DLD1 (cell line): Measurements from ENCODE around the gene ADAM11.

Experiments
- in situ Hi-C: cut with HindIII; loops from 2 replicates; pipeline ENCODE4 v1.10.0; 2017; ENCODE audit warnings: low sequenced_read_pairs

The ADAM11 gene

DNA sequence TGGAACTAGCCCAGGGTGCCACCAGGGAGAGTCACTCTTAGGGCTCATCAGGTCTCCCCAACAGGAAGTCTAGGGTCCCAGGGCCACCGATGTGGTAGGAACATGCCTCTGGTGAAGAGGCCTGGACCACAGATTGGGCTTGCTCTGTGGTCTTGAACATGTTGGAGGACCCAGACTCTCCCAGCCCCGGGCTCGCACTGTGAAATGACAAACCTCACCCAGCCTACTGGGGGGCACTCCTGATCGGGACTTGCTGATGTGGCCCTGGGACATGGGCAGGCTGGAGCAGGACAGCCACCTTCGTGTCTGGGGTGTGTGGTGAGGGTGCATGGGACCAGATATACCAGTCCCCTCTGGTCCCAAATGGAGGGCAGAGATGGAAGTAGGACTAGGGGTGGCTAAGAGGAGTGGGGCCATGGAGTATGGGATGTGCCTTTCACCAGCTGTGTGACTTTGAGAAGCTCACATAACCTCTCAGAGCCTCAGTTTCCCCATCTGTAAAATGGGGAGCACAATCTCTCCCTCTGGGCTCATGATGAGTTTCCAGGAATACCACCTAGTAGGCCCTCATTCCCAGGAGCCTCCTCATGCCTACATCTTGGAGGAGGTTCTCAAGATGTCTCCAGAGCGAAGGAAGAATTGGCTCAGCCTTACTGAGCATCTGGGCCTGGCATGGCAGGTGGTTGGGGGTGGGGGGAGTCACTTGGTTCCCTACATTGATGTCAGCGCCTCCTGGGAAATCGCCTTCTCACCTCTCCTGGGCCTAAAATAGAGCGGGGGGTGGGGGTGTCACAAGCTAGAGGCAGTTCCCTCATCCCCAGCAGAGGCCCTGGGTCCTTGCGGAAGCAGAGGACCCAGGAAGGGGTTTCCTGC, 1.5 kb upstream of the ADAM11 start:
- in situ Hi-C loops = no loop called here

DNA sequence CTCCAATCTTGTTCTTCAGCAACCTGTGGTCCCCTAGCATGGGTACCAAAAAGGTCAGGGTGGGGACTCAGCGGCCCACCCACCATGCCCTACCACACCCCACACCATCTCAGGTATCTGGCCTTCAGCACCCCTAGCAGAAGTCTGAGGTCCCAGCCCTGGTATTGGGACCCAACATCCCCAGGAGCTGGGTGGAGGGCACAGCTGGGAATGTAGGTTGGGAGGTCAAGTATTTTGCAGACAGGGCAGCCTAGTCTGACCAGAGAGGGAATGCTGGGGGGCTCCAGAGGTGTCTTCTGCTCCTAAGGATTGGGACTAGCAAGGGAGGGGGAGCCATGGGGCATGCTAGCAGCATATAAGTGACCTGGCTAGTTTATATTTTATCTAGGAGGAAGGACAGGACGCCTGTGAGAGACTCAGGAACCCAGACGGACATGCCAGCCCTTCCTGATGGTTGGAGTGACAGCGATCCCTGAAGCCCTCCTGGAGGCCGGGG, 822 bp upstream of the ADAM11 start:
- in situ Hi-C loops = no loop called here

DNA sequence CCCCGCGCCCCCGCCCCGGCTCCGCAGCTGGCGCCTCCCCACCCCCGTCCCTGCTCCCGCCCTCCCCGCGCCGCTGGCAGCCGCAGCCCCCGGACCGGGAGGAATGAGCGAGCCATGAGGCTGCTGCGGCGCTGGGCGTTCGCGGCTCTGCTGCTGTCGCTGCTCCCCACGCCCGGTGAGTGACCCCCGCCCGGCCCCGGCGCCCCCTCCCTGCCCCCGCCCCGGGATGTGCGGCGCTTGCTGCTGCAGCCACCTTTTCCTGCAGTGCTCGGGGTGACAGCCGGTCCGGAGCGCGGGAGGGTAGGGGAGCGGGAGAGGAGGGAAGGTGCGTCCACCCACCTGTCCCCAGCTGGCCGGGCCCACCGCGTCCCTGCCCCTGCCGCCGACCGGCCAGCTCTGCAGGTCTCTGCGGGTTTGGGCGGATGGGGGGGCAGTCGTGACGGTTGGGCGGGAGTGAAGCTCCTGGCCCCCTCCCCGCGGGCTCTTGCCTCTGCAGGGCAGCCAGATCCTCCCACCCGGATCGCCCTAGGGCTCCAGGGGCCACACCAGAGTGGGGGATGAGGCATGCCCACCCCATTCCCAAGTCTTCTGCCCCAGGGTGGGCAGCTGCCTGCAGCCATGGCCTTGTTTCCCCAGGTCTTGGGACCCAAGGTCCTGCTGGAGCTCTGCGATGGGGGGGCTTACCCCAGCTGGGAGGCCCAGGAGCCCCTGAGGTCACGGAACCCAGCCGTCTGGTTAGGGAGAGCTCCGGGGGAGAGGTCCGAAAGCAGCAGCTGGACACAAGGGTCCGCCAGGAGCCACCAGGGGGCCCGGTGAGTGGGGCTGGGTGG, 513 bp downstream of the ADAM11 start:
- in situ Hi-C loops = no loop called here

DNA sequence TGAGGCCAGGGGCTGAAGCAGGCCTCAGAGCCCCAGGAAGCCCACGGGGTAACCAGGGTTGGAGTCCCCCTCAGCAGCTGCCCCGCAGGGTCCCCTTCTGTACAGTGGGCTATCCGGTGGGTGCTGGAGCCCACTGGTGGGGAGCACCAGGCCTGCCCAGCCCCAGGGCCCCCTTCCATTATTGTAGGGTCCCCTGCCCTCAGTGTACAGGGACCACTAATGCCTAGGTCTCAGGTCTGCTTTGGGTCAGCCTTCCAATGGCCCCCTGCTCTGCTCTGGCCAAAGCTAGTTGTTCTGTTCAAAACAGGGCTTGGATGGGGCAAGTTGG, 1.1 kb downstream of the ADAM11 start:
- in situ Hi-C loops = no loop called here

DNA sequence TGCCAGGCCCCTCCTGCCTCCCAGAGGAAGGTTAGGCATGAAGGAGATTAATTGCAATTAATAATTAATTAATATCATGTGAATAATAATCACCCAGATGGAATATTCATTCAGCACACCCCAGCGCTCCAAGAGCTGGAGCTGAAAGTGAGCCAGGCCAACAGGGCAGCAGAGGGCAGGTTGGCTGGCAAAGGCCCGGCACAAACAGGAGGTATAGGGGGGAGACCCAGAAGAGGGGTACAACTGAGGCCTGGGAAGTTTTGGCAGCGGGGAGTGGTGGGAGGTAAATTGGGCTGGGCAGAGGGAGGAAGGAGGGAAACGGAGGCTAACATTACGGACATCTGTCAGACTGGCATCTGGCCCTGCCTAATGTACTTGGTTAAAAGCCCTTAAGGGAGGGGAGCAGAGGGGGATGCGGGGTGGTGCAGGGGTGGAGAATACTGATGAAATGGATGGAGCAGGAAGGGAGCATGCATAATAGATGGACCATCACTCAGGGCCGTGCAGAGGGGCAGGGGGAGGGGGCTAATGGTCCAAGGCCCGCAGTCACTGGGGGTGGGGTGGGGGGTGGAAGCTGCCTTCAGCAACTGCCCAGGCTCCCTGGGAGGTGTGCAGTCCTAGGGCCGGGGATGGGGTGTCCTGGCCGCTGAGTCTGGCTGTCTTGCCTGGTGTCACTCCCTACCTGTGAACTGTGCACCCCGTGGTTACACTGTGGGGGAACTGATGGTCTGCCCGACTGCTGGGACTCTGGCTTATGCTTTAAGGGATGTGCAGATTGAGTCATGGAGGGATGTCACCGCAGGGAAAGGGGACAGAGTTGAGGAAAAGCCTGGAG, 1.9 kb downstream of the ADAM11 start:
- in situ Hi-C loops = no loop called here

DNA sequence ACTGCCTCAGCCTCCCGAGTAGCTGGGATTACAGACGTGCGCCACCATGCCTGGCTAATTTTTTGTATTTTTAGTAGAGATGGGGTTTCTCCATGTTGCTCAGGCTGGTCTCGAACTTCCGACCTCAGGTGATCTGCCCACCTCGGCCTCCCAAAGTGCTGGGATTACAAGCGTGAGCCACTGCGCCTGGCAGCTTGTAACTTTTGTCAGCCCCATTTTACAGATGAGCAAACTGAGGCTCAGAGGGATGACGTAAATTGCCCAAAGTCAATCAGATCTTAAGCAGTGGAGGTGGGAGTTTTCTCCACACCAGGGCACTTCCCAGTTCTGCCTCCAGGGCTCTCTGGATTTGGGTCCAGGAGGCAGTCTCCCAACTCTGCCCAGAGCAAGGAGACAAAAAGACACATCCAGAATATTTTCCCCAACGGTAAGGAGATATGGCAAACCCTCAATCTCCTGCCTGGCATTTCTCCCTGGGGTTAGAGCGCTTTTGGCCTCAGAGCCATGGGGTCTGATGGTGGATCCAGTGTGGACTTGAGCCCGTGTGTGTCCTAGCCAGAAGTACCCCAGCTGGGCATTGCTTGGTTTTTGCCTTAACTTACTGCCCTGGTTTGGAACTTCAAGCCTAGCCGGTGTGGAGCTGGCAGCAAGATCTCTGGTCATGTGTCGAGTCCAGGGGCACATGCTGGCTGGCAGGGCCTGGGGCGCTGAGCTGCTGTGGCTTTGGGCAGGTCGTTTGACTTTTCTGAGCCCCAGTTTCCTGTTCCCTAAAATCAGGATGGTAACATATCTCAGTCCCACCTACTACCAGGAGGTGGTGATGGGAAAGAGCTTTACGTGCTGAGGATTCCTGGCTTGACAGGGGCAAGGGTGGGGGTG, 3.4 kb downstream of the ADAM11 start:
- in situ Hi-C loops = no loop called here

DNA sequence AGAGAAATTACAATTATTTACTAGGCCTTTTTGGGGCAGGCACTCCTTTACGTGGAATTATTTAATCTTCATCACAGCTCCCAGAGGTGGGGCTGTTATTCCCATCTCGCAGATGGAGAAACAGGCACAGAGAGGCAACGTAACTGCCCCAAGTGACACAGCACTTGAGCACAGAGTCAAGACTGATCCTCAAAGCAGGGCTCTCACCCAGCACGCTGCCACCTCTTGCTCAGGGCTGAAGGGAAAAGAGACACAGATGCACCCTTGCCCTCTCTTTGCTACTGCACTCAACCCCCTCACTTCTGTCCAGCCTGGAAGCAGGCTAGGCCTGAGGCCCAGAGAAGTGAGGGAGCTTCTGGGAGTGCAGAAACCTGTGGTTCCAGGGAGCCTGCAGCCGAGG, 4.4 kb downstream of the ADAM11 start:
- in situ Hi-C loops = no loop called here

DNA sequence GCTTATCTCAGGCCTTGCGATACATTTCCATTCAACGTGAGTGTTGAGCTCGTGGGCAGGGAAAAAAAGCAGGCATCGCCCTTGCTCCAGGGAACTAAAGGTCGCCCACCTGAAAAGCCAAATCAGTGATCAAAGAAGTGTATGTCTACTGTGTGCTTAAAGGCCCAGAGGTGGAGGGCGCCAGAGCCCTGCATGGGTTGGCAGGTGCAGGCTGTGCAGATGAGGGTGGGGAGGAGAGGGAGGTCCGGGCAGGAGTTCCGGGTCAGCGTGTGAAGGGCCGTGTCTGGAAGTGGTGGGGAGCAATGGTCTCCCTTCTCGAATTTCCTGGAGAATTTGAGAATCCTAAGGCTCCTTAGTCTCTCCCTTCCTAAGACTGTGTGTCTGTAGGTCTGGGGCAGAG, 7.2 kb downstream of the ADAM11 start:
- in situ Hi-C loops = no loop called here

DNA sequence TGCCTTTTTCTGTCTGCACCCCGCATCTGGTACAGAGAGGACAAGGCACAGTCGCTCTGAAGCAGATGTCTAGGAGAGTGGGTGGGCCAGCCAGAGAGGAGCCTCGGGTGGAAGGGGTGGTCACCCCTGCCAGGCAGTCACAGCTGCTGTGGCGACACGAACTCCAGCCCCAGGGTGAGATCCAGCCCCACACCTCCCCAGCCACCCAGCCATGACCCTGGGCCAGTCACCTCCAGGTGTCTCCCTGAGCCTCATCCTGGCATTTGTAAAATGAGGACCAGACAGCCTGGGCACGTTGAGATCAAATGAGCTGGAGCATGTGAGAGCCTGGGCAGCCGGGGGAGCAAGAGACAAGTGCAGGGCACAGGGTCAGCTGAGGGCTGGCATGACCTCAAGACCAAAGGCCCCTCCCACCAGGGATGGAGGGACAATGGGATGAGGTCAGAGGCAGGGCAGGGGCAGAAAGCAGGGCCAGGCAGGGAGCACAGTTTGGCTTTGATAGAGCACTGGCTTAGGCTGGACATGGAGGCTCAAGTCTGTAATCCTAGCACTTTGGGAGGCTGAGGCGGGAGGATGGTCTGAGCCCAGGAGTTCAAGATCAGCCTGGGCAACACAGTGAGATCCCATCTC, 7.7 kb downstream of the ADAM11 start:
- in situ Hi-C loops = no loop called here

DNA sequence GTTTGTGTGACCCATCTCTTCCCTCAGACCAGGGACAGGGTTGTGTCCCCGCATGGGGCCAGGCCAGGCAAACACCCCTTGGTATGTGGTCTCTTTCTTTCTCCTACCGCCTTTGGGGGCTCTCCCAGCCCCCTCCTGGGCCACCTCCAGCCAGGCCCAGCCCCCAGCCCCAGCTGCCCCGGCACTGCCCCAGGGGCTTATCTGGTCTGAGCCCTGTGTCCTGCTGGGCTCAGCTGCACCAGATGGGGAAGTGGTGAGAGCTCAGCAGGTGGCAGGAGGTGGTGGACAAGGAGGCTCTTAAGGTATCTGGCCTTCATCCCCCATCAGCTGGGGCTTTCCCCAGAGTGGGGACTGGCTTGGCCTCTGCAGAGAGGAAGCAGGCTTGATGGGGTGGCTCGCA, 8.7 kb downstream of the ADAM11 start:
- in situ Hi-C loops = no loop called here

DNA sequence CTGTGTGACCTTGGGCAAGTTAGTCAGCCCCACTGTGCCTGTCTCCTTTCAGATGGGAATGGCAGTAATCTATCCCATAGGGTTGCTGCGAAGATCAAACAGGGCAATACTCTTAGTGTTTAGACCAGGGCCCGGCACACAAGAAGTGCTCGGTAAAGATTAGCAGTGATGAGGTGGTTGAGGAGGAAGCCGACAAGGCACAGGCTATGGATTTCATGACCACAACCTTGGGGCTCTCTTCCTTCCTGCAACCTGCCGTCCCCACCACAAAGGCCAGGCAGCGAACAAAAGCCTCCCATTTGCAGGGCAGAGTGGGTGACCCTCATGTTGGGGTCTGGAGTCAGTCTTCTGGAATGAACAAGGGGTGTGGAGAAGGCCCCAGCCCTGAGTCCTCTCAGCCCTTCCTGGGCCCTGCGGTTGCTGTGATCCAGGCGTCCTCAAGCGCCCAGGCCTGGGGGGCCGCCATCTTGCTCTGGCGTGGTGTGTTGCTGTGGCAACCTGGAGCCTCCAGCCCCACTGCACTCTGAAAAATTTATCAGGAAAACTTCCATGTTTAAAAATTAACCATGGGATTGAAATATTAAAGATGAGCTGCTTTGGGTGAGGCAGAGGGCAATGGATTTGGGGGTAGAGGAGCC, 9.8 kb downstream of the ADAM11 start:
- in situ Hi-C loops = no loop called here

DNA sequence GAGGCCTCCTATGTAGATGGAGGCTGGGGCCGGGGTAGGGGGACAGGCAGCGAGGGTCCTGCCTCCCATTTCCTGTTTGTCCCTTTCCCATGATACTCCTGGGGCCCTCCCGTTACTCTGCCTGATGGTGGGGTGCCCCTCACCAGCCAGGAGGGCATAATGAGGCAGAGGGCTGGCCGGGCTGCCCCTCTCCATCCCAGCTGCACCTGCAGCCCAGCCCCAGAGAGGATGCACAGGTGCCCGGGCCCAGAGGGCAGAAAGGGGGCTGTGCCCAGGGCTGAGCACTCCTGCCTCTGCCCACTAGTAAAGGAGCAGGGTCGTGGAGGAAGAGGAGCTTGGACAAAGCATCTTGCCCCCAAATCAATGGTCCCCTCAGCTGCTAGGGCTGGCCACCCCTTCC, 10.4 kb downstream of the ADAM11 start:
- in situ Hi-C loops = no loop called here

DNA sequence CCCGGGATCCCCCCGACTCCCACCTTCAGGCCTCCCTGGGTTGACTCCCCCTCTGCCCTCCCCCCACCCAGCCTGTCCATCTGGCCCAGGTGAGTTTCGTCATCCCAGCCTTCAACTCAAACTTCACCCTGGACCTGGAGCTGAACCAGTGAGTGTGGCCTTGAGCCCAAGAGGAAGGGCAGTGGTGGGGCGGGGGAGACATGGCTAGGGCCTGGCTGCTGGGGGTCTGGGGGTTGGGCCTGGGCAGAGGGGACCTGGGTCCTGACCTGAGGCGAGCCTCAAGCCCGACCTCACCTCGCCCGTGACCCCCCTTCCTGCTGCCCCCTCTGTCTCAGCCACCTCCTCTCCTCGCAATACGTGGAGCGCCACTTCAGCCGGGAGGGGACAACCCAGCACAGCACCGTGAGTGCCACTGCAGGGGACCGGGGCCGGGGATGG, 10.9 kb downstream of the ADAM11 start:
- in situ Hi-C loops = no loop called here

DNA sequence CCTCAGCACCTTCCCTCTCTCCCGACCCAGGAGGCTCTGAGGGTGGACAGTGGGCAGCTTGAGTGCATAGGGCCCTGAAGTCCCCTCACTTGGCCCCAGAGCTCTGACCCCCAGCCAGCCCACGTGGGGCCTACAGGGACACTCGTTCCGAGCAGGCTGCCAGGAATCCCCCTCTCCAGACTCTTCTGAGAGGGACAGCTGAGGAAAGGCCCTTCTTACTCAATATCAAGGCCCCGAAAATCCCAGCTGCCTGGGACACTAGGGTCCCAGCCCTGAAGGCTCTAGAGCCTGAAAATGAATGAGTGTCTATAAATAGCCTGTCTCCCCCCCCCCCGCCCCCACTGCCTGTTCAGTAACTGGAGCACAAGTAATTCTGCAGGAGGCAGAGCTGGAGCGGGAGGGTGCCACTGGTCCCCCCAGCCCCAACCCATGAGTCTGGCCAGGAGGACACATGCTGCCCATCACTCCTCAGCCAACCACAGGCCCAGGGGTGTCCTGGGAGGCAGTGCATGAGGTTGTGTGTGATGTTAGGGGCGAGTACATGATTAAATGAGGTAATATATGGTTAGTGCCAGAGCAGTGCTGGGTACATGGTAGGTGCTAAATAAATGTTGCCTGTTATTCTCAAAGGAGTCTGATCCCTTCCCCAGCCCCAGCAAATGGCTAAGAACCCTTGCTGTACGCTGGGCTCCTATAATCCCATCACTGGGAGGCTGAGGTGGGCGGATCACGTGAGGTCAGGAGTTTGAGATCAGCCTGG, 11.6 kb downstream of the ADAM11 start:
- in situ Hi-C loops = no loop called here

DNA sequence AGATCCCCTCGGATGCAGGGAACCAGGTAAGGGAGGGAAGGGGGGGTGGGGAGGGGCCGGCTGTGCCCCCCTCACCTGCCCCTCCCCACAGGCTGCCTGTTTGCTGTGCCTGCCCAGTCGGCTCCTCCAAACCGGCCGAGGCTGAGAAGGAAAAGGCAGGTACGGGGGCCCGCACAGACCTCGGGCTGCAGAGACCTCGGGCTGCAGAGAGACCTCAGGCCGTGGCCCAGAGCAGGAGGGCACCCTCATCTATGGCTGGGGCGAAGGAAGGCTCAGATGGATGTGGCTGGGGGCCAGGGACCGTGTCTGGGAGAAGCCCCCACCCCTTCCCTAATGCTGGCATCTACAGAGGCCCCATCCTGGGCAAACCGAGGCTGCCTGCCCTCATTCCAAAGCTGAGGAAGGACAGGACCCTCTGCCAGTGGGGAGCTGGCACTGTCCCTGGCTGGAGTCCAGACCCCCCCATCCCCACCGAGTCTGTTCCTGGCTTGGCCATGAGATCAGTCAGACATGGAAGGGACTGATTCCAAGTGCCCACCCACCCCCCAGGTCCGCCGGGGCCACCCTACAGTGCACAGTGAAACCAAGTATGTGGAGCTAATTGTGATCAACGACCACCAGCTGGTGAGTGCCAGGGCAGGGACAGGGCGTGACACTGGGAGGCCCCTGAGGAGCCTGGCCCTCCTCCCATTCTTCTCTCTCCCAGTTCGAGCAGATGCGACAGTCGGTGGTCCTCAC, 13.7 kb downstream of the ADAM11 start:
- in situ Hi-C loops = no loop called here

DNA sequence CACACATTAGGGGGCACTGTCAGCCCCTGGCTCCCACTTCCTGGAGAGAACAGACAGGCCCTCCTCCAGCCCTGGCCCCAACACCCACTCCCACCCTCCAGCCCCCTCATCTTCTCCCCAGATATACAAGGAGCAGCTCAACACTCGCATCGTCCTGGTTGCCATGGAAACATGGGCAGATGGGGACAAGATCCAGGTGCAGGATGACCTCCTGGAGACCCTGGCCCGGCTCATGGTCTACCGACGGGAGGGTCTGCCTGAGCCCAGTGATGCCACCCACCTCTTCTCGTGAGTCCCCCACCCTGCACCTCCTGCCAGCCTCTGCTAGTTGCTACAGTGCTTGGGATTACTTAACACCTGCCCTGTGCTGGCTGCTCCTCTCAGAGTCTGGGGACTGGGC, 14.4 kb downstream of the ADAM11 start:
- in situ Hi-C loops = no loop called here

DNA sequence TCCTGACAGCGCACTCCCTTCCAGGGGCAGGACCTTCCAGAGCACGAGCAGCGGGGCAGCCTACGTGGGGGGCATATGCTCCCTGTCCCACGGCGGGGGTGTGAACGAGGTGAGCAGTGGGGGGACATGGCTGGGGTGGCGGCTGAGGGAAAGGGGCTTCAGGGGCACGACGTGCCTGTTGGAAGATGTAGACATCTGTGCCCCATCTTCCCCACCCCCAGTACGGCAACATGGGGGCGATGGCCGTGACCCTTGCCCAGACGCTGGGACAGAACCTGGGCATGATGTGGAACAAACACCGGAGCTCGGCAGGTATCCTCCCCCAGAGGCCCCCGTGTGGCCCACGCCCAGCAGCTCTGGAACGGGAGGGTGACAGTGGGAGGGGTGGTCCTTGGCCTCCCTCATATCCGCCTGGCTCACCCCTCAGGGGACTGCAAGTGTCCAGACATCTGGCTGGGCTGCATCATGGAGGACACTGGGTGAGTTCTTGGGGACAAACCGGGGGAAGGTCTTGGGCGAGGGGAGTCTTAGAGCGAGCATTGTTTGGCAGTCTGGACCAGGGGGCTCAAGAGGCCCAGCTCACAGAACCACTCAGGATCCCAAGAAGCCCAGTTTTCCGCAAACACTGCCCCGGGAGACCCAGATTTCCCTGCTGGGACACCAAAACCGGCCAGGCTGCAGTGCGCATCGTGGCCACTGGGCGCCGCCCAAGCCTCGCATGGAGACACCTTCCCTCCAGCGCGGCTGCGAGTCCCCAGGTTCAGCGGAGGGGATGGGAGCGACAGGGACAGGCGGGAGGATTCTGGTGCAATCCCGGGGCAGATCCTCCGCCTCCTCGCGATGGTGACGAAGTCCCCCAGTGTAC, 15.7 kb downstream of the ADAM11 start:
- in situ Hi-C loops = no loop called here
